Karpas-422 (cell line): ENCODE measurements around the gene NTNG2. TPM values are rescaled to one million over a fixed set of nuclear protein-coding genes. Genes with fewer than 3 reads are reported as not detected.

Experiments used
- DNase-seq: peaks from one replicate; pipeline ENCODE4 v3.0.0-alpha.2; 2015
- H2AFZ ChIP-seq: fragments of 200-600 bp; sonication (generic); 2 replicates; pipeline ENCODE4 v1.6.1; 2014; ENCODE audit warnings: antibody characterized with exemption, low read length, mixed read lengths
- H3K27ac ChIP-seq: fragments of 200-600 bp; sonication (generic); 2 replicates; pipeline ENCODE4 v1.5.1; 2014; ENCODE audit warnings: mild to moderate bottlenecking, low read length, moderate library complexity
- H3K27me3 ChIP-seq: fragments of 200-600 bp; sonication (generic); 2 replicates; pipeline ENCODE4 v1.6.1; 2014; ENCODE audit warnings: low read length, mixed read lengths
- H3K36me3 ChIP-seq: fragments of 200-600 bp; sonication (generic); 2 replicates; pipeline ENCODE4 v1.6.1; 2014; ENCODE audit warnings: low read length, mixed read lengths; ENCODE audit not compliant: insufficient read depth
- H3K4me1 ChIP-seq: fragments of 200-600 bp; sonication (generic); 2 replicates; pipeline ENCODE4 v1.6.1; 2014; ENCODE audit warnings: mild to moderate bottlenecking, low read length, mixed read lengths
- H3K4me2 ChIP-seq: fragments of 200-600 bp; sonication (generic); 2 replicates; pipeline ENCODE4 v1.6.1; 2014; ENCODE audit warnings: low read length, low read depth, mild to moderate bottlenecking; ENCODE audit not compliant: poor library complexity, severe bottlenecking
- H3K4me3 ChIP-seq: fragments of 200-600 bp; sonication (generic); 2 replicates; pipeline ENCODE4 v1.5.1; 2014; ENCODE audit warnings: mild to moderate bottlenecking, antibody characterized with exemption, low read length, mixed read lengths
- H3K79me2 ChIP-seq: fragments of 200-600 bp; sonication (generic); 2 replicates; pipeline ENCODE4 v1.6.1; 2014; ENCODE audit warnings: mild to moderate bottlenecking, low read length, mixed read lengths
- H3K9ac ChIP-seq: fragments of 200-600 bp; sonication (generic); 2 replicates; pipeline ENCODE4 v1.6.0; 2014; ENCODE audit warnings: low read length
- H3K9me2 ChIP-seq: fragments of 200-600 bp; sonication (generic), shearing (Covaris generic); replicated peaks from 2 replicates; pipeline ENCODE4 v1.6.0; 2014; ENCODE audit warnings: mild to moderate bottlenecking, low read length, moderate library complexity; ENCODE audit not compliant: insufficient read depth
- H3K9me3 ChIP-seq: fragments of 300-700, 200-600 bp; sonication (generic); 2 replicates; pipeline ENCODE4 v1.6.1; 2014; ENCODE audit warnings: low read length, mixed read lengths
- H4K20me1 ChIP-seq: fragments of 200-600 bp; sonication (generic); 2 replicates; pipeline ENCODE4 v1.6.1; 2014; ENCODE audit warnings: mild to moderate bottlenecking, antibody characterized with exemption, low read length, low read depth; ENCODE audit not compliant: insufficient read depth
- total RNA-seq: library from RNA; depleted of rRNA; stranded (reverse); fragments of >200 nt; shearing (Covaris generic); gene quantifications from 2 replicates; pipeline ENCODE4 v1.2.3, GENCODE V29; 2014; ENCODE audit warnings: low replicate concordance

Gene NTNG2
- total RNA-seq, 1 experiment from 2014 or later = 2.5 TPM

GRCh38 chr9:132207839-132208615 is 46.2 kb downstream of the NTNG2 start:
- Histone ChIP-seq H3K4me2 (no peak overlapping the region), H4K20me1 (no peaks in the 10 kb centered on the region), H3K36me3 (no peaks in the 10 kb centered on the region), H2AFZ (no peak overlapping the region), H3K27ac (no peak overlapping the region), H3K9me2 (no peaks in the 10 kb centered on the region), H3K9me3 (no peaks in the 10 kb centered on the region), H3K79me2 (no peaks in the 10 kb centered on the region), H3K9ac (no peak overlapping the region), H3K27me3 (no peaks in the 10 kb centered on the region), H3K4me3 (no peak overlapping the region), H3K4me1 (no peaks in the 10 kb centered on the region)
- DNase-seq = no peak

GRCh38 chr9:132209228-132209627 is 47.4 kb downstream of the NTNG2 start:
- H3K4me2 ChIP-seq = no peak overlapping the region
- H3K4me1 ChIP-seq = no peaks in the 10 kb centered on the region
- no peak for DNase-seq
- H3K9me3 ChIP-seq = no peaks in the 10 kb centered on the region
- H3K9ac ChIP-seq = no peak overlapping the region
- no peaks in the 10 kb centered on the region for H3K9me2 ChIP-seq
- H3K4me3 ChIP-seq = no peak overlapping the region
- H3K36me3 ChIP-seq = no peaks in the 10 kb centered on the region
- no peak overlapping the region for H3K27ac ChIP-seq
- no peaks in the 10 kb centered on the region for H3K27me3 ChIP-seq
- H4K20me1 ChIP-seq = no peaks in the 10 kb centered on the region
- H2AFZ ChIP-seq = no peak overlapping the region
- H3K79me2 ChIP-seq = no peaks in the 10 kb centered on the region

- no peaks in the 10 kb centered on the region for H3K79me2 ChIP-seq
- no peaks in the 10 kb centered on the region for H3K9me3 ChIP-seq
- H3K9ac ChIP-seq = no peak overlapping the region
- H3K4me1 ChIP-seq = no peaks in the 10 kb centered on the region
- no peak overlapping the region for H3K4me3 ChIP-seq
- H3K4me2 ChIP-seq = no peak overlapping the region
- no peaks in the 10 kb centered on the region for H4K20me1 ChIP-seq
- H3K36me3 ChIP-seq = no peaks in the 10 kb centered on the region
- no peaks in the 10 kb centered on the region for H3K27me3 ChIP-seq
- no peak overlapping the region for H3K27ac ChIP-seq
- no peaks in the 10 kb centered on the region for H3K9me2 ChIP-seq
- H2AFZ ChIP-seq = no peak overlapping the region
- DNase-seq = no peak
These were observed 48.8 kb downstream of the NTNG2 start for GRCh38 chr9:132210472-132211145.

GRCh38 chr9:132211570-132211969 is 49.7 kb downstream of the NTNG2 start:
- Histone ChIP-seq H3K36me3 (no peaks in the 10 kb centered on the region), H3K9ac (no peak overlapping the region), H3K27me3 (no peaks in the 10 kb centered on the region), H3K4me3 (no peak overlapping the region), H3K4me1 (no peaks in the 10 kb centered on the region), H3K9me3 (no peaks in the 10 kb centered on the region), H2AFZ (no peak overlapping the region), H3K27ac (no peak overlapping the region), H3K79me2 (no peaks in the 10 kb centered on the region), H3K4me2 (no peak overlapping the region), H3K9me2 (no peaks in the 10 kb centered on the region), H4K20me1 (no peaks in the 10 kb centered on the region)
- DNase-seq = no peak

GRCh38 chr9:132214027-132214622 is 52.3 kb downstream of the NTNG2 start:
- Histone ChIP-seq H3K4me2 (no peak overlapping the region), H3K9me3 (no peaks in the 10 kb centered on the region), H3K79me2 (no peaks in the 10 kb centered on the region), H3K36me3 (no peaks in the 10 kb centered on the region), H3K4me1 (peaks cover 4% of the 10 kb centered on the region), H3K4me3 (no peak overlapping the region), H3K27ac (no peak overlapping the region), H3K9ac (no peak overlapping the region), H2AFZ (no peak overlapping the region), H3K9me2 (no peaks in the 10 kb centered on the region), H3K27me3 (no peaks in the 10 kb centered on the region), H4K20me1 (no peaks in the 10 kb centered on the region)
- no peak for DNase-seq

GRCh38 chr9:132216861-132217619 is 55.2 kb downstream of the NTNG2 start:
- no peak overlapping the region for H2AFZ ChIP-seq
- H3K9me2 ChIP-seq = no peaks in the 10 kb centered on the region
- no peak overlapping the region for H3K27ac ChIP-seq
- no peak overlapping the region for H3K4me3 ChIP-seq
- no peaks in the 10 kb centered on the region for H3K36me3 ChIP-seq
- H3K4me2 ChIP-seq = no peak overlapping the region
- H3K9me3 ChIP-seq = no peaks in the 10 kb centered on the region
- H3K4me1 ChIP-seq = peaks cover 4% of the 10 kb centered on the region
- H3K27me3 ChIP-seq = no peaks in the 10 kb centered on the region
- no peaks in the 10 kb centered on the region for H4K20me1 ChIP-seq
- no peak overlapping the region for H3K9ac ChIP-seq
- DNase-seq = no peak
- no peaks in the 10 kb centered on the region for H3K79me2 ChIP-seq

- peak; percentile 55 for DNase-seq
- Histone ChIP-seq H3K9me2 (no peaks in the 10 kb centered on the region), H3K9me3 (no peaks in the 10 kb centered on the region), H3K9ac (no peak overlapping the region), H3K79me2 (no peaks in the 10 kb centered on the region), H2AFZ (no peak overlapping the region), H3K36me3 (no peaks in the 10 kb centered on the region), H3K4me3 (no peak overlapping the region), H3K4me1 (peaks cover 4% of the 10 kb centered on the region), H3K27me3 (no peaks in the 10 kb centered on the region), H3K4me2 (no peak overlapping the region), H3K27ac (no peak overlapping the region), H4K20me1 (no peaks in the 10 kb centered on the region)
These were observed 56.4 kb downstream of the NTNG2 start for GRCh38 chr9:132218208-132218607.

GRCh38 chr9:132221941-132222340 is 60.1 kb downstream of the NTNG2 start:
- no peaks in the 10 kb centered on the region for H3K9me2 ChIP-seq
- H3K4me2 ChIP-seq = no peak overlapping the region
- H4K20me1 ChIP-seq = no peaks in the 10 kb centered on the region
- no peaks in the 10 kb centered on the region for H3K27me3 ChIP-seq
- no peak for DNase-seq
- H3K9me3 ChIP-seq = no peaks in the 10 kb centered on the region
- H3K27ac ChIP-seq = no peak overlapping the region
- H3K9ac ChIP-seq = no peak overlapping the region
- peaks cover 4% of the 10 kb centered on the region for H3K4me1 ChIP-seq
- H2AFZ ChIP-seq = no peak overlapping the region
- no peak overlapping the region for H3K4me3 ChIP-seq
- no peaks in the 10 kb centered on the region for H3K36me3 ChIP-seq
- no peaks in the 10 kb centered on the region for H3K79me2 ChIP-seq
